ENCODE measurements around the gene TEC.
A peak's percentile ranks its signal among the peaks of the same experiment; 100 is the strongest.
"Not testable (repeated sequence)": the region's sequence is repeated elsewhere in the genome, so short reads cannot be mapped to it uniquely, and the experiment has no call there.

Gene TEC

GRCh38 chr4:48193921-48194468 lies 75.6 kb downstream of the TEC start:
- DNase-seq = no peak

DNA sequence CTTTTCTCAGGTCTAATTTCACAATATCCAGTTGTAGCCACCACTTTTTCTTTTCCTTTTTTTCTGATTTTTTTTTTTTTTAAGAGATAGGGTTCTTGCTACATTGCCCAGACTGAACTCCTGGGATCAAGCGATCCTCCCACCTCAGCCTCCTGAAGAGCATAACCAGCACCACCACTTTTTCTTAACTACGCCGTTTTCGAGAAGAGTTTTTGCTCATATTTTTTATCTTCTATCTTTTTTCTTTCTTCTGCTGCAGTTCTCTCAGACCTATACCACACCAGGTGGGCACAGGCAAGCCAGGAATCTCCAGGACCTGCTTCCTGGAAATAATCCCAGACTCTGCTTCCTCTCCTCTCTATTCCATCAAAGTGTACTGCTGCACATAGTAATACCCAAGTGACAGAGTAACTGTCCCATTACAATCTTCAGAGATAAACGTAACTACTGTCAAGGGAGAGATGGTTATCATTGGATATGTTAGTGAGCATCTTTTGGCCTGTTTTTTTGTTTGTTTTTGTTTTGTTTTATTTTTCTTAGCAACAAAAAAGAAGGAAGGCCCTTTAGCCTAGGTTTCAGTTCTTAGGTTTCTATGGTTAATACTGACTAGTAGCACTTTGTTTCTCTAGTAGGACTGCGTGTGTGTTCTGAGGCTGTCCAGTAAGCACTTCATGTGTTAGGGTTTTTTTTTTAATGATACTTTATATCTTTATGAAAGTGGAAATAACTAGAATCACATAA lies 76.4 kb downstream of the TEC start:
- DNase-seq = peak; percentile 35

- no peak for DNase-seq
These were observed 77.9 kb downstream of the TEC start for GRCh38 chr4:48191758-48192157.

DNA sequence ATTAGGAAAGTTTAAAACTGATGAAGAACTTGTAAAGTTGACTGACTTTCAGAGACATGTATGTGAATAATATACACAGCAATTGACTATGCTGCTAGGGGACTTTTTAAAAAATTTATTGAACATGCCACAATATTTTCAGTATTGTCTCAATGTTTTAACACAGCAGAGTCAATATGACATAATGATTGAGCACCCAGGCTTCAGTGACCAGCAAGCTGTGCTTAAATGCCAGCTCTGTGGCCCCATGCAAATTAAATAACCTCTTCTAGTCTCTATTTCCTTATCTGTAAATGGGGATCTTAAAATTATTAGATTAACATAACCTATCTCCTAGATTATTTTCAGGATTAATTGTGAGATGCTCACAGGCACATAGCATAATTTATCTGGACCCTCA lies 78.8 kb downstream of the TEC start:
- no peak for DNase-seq

GRCh38 chr4:48189731-48190130 lies 79.9 kb downstream of the TEC start:
- DNase-seq = no peak

DNA sequence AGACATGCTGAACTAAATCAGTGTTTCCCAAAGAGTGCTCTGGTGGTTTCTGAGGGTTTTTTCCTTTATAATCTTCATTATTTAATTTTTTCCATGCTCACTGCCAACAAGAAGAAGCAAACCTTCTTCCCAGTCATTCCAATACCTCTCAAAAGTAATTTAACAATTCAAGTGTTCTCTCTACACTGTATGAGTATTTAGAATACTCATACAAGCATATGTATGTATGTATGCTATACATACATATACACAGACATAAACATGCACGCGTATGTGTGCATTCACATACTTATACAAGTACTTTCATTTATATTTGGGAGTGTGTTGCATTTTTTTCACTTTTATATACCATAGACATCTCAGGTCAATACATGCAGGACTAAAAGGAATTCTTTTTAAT lies 81.2 kb downstream of the TEC start:
- no peak for DNase-seq

GRCh38 chr4:48187813-48188212 lies 81.8 kb downstream of the TEC start:
- peak; percentile 30 for DNase-seq

DNA sequence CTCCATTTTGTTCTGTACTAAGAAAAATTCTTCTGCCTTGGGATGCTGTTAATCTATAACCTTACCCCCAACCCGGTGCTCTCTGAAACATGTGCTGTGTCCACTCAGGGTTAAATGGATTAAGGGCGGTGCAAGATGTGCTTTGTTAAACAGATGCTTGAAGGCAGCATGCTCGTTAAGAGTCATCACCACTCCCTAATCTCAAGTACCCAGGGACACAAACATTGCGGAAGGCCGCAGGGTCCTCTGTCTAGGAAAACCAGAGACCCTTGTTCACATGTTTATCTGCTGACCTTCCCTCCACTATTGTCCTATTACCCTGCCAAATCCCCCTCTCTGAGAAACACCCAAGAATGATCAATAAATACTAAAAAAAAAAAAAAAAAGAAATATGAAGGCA lies 82.6 kb downstream of the TEC start:
- not testable (repeated sequence) for DNase-seq

- DNase-seq = not testable (repeated sequence)
These were observed 83.2 kb downstream of the TEC start for GRCh38 chr4:48186394-48186793.

- DNase-seq = no peak
These were observed 84.8 kb downstream of the TEC start for GRCh38 chr4:48184882-48185281.

DNA sequence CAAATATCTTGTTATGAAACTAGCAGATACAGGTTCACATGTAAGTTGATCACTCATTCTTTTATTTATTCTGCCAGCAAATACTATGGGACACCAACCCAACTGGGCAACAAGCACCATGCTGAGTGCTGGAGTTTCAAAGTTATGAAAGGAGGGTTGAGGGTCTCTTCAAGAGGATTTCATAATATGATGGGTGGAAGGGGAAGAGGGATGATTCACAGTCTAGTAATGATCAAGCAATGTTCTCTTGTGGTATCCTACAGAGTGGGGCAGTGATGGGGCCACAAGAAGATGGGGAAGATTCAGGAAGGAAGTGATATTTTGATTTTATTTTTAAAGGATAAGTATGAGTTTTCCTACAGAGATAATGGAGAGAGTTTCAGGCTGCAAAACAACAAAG lies 89.4 kb downstream of the TEC start:
- DNase-seq = no peak

DNA sequence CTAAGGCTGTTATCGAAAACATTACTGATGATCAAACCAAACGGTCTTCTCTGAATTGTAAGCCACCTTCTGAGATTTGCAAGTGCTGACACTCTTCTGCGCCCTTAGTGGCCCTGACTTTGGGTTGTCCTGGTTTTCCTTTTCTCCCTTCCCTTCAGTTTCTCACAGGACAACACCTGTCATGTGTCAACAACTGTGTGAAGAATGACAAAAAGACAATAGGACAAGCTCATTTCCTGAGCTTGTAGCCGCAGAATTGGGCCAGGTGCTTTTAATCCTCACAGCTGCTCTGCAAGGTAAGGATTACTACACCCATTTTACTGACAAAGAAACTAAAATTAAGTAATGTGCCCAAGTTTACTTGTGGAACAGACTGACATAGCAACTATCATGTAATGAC lies 90.7 kb downstream of the TEC start:
- no peak for DNase-seq

DNA sequence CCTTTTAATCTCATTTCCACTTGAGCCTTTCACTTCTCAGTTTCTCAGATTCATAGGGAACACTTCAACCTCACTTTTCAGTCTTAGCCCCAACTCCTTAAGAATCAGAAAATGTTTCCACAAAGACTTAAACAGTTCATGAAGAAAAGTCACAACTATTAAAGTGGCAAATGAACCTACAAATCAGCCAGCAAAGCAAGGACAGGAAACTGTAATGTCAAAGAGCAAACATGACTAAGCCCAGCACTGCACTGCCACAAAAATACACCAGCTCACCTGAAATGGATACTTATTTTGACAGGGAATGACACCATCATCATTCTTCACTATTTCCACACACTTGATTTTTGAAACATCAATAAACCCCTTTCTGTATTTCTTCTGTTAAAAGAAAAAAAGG lies 93.8 kb downstream of the TEC start:
- no peak for DNase-seq

GRCh38 chr4:48175328-48175727 lies 94.3 kb downstream of the TEC start:
- no peak for DNase-seq

DNA sequence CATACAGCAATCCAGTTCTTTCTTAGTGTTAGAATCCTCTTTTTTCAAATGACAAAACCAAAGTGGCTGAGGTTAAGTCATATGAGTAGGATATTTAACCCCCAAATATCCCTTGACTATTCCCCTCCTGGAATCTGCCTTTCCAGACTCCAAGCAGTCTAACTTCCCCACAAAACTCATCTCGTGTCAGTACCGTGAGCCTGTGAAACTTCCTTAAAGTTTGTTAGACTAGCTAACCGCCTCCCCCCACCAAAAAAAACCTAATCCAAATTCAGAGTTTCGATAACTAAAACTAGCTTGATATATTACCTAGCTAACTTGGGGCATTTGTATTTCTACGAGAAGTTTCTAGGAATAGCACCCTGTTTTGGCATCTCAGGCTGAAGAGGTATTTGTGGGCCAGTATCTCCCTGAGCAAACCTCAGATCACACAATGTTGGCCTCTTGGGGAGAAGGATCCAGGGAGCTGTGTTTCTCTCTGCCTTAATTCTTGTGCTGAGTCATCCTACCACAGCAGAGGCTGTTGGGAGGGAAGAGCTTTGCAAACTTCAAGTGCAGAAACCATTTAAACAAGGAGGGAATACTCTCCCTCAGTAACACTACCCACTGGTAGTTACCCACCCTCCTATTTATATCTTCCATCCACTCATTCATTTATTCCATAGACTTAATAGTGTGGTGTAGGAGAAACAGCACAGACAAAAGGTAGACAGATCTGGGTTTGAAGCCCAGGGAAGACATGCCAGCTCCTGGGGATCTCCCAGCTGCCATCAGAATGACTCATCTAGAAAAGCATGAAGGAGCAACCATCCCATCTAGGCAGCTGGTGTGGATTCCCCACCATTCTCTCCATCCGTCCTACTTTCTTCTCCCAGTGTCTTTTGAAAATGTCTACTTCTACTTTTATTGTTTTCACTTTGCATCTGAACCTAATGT lies 96.3 kb downstream of the TEC start:
- DNase-seq = peak; percentile 33

GRCh38 chr4:48172651-48173050 lies 97.0 kb downstream of the TEC start:
- no peak for DNase-seq

DNA sequence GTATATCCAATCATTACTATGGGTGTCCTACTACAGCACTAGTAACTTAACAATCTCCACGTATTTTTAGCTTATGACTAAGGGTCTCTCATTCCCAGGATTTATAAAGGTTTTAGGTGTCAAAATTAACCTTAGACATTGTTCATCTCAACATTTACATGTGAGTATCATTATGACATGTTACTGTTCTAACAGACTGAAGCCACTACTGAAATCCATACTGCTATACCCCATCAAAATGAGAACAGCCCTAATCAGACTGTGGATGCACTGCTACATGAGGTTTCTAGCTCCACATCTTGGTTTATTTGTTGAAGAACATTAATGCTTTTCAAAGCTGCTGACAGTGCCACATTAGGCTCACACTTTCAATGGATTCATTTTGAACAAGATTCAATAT lies 100.0 kb downstream of the TEC start:
- no peak for DNase-seq

GRCh38 chr4:48167538-48168263 lies 101.9 kb downstream of the TEC start:
- DNase-seq = no peak

DNA sequence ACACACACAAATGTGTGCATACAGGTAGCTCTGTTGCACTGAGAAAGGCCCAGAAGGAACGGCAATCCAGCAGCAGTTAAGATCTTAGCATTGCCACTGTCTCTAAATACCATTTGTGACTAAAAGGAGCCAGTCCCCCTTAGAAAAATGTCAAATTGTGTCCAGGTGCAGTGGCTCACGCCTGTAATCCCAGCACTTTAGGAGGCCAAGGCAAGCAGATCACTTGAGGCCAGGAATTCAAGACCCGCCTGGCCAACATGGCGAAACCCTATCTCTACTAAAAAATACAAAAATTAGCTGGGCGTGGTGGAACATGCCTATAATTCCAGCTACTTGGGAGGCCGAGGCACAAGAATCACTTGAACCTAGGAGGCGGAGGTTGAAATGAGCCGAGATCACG lies 105.1 kb downstream of the TEC start:
- DNase-seq = not testable (repeated sequence)

DNA sequence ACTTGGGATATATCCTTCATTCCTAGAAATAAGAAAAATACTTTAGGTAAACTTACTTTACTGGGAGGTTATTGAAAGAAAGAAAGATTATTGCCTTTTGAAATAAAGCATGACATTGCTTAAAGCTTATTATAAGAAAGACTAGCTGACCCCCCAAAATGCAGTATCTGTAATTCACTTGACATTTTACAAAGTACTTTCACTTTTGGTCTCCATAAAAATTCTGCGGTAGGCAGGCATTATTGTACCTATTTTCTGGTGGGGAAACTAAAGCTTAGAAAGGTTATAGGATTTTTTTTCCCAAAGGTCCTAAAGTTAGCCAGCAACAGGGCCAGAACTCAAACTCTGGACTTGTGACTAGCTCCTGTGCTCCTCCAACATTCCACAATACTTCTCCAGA lies 105.9 kb downstream of the TEC start:
- DNase-seq = no peak

- DNase-seq = peak; percentile 29
These were observed 107.5 kb downstream of the TEC start for GRCh38 chr4:48162162-48162561.

- DNase-seq = no peak
These were observed 112.4 kb downstream of the TEC start for GRCh38 chr4:48157271-48157670.

- no peak for DNase-seq
These were observed 113.2 kb downstream of the TEC start for GRCh38 chr4:48156423-48156822.

All from inflammatory macrophage treated with lipopolysaccharide for 4 hours (primary cell).